Measurements from ENCODE around the gene MRPS35. TPM values are rescaled to one million over a fixed set of nuclear protein-coding genes. Genes with fewer than 3 reads are reported as not detected.

Gene MRPS35
- total and polyA plus RNA-seq, 2 donors (not counting 1 experiment from before 2014, with no cell fraction given), result 17.4 to 24.5 TPM

DNA sequence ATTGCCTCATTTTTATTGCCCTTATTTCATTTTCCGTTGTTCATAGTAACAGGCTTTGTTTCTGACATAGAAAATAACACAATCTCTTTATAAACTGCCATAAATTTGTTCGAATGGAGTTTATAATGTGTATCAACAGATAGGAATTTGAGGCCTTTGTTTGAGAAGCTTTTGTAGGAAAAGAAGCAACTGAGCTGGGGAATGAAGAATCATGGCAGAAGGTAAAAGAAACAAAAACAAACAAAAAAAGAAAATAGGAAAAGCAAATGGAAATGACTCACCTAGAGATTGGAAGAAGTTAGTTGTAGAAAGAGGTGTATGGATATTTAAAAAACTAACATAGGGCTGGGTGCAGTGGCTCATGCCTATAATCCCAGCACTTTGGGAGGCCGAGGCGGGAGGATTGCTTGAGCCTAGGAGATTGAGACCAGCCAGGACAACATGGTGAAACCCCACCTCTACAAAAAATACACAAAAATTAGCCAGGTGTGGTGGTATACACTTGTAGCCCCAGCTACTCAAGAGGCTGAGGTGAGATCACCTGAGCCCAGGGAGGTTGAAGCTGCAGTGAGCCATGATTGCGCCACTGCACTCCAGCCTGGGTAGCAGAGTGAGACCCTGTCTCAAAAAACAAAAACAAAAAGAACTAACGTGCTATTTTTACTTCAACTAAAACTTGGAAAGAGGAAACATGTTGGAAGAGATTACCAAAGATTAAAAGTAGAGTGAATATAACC is 14.9 kb upstream of the MRPS35 start:
- no peak overlapping the region for H2AFZ ChIP-seq (ENCODE audit: insufficient read depth, low read depth, low read length, poor library complexity, severe bottlenecking)
- intact Hi-C loops (cut with micrococcal nuclease), result no loop called here
- no peak overlapping the region for H3K4me2 ChIP-seq (replicated peaks; ENCODE audit: low read depth, low read length, poor library complexity, severe bottlenecking)
- H3K79me2 ChIP-seq (ENCODE audit: control insufficient read depth, insufficient read depth, low read length), result no peaks in the 10 kb centered on the region
- Mint-ChIP-seq H3K9me3 (ENCODE audit: insufficient read depth) (no peaks in the 10 kb centered on the region), H3K4me3 (no peak overlapping the region), H3K27ac (no peak overlapping the region), H3K4me1 (no peaks in the 10 kb centered on the region), H3K27me3 (peaks cover 10% of the 10 kb centered on the region)
- no peak for TF ChIP-seq EZH2 (IDR thresholded peaks at IDR 0.05; ENCODE audit: borderline replicate concordance, insufficient read depth, low read depth, low read length, poor library complexity, severe bottlenecking)
- TF ChIP-seq, protein P1, sequence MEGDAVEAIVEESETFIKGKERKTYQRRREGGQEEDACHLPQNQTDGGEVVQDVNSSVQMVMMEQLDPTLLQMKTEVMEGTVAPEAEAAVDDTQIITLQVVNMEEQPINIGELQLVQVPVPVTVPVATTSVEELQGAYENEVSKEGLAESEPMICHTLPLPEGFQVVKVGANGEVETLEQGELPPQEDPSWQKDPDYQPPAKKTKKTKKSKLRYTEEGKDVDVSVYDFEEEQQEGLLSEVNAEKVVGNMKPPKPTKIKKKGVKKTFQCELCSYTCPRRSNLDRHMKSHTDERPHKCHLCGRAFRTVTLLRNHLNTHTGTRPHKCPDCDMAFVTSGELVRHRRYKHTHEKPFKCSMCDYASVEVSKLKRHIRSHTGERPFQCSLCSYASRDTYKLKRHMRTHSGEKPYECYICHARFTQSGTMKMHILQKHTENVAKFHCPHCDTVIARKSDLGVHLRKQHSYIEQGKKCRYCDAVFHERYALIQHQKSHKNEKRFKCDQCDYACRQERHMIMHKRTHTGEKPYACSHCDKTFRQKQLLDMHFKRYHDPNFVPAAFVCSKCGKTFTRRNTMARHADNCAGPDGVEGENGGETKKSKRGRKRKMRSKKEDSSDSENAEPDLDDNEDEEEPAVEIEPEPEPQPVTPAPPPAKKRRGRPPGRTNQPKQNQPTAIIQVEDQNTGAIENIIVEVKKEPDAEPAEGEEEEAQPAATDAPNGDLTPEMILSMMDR (IDR thresholded peaks at IDR 0.05), result no peak
- DNase-seq (no peak), ATAC-seq (ENCODE audit: low read depth) (no peak)
- no peak overlapping the region for H3K9ac ChIP-seq (ENCODE audit: low read length)
- no peak overlapping the region for H3K27ac ChIP-seq (ENCODE audit: low read length in 2 of 2)
- ChIA-PET CTCF (interaction anchor here (0.6 kb wide), 1 partner anchor 38 kb away, joined by 3 read pairs; no protein-coding TSS in a partner anchor), POLR2A (no interaction called here)
- no peak overlapping the region for H3K4me3 ChIP-seq (ENCODE audit: control extremely low read depth in 1 of 5, extremely low read depth in 1 of 5, insufficient read depth in 1 of 5, low read depth in 2 of 5, low read length in 4 of 5)
- no peaks in the 10 kb centered on the region for H4K20me1 ChIP-seq (ENCODE audit: control insufficient read depth, insufficient read depth, low read length, poor library complexity, severe bottlenecking)
- H3K27me3 ChIP-seq (replicated peaks in 1 of 4; ENCODE audit: control extremely low read depth in 1 of 4, control insufficient read depth in 3 of 4, insufficient read depth in 4 of 4, low read length in 3 of 4), result no peaks in the 10 kb centered on the region
- H3K36me3 ChIP-seq (replicated peaks in 1 of 2; ENCODE audit: control extremely low read depth in 1 of 2, control insufficient read depth in 1 of 2, extremely low read depth in 1 of 2, insufficient read depth in 2 of 2, low read length in 1 of 2), result peaks cover 0 to 3% of the 10 kb centered on the region in 2 experiments
- 93% methylated on average over 2 of the region's 6 CpGs for WGBS (ENCODE audit: insufficient coverage)
- H3K4me1 ChIP-seq (ENCODE audit: control insufficient read depth in 2 of 2, insufficient read depth in 2 of 2, low read length in 2 of 2), result no peaks in the 10 kb centered on the region
- no peaks in the 10 kb centered on the region for H3K9me3 ChIP-seq (ENCODE audit: control extremely low read depth in 1 of 3, control insufficient read depth in 2 of 3, insufficient read depth in 1 of 3, low read length in 2 of 3)

DNA sequence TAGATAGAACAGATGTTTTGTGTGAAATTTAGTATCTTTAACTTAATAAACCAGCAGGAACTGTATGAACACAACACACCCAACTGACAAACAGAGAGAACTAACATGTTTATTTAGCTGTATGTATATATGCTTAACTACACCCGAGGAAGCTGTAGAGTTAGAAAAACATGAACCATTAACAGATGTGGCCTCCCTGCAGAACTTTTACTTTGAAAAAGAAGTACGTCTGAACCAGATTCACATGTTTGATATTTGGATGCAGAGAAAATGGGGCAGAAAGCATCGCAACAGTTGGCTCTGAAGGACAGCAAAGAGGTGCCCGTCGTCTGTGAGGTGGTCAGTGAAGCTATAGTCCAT is 14.4 kb upstream of the MRPS35 start, which contains the start of gene REP15:
Gene REP15 (plus strand): TSS at position 155 of the 360 bp plus-strand sequence. CDS start 116 bp downstream, at position 271.
- Histone ChIP-seq H3K27me3 (replicated peaks in 1 of 4; ENCODE audit: control extremely low read depth in 1 of 4, control insufficient read depth in 3 of 4, insufficient read depth in 4 of 4, low read length in 3 of 4) (no peaks in the 10 kb centered on the region), H3K4me1 (ENCODE audit: control insufficient read depth in 2 of 2, insufficient read depth in 2 of 2, low read length in 2 of 2) (no peaks in the 10 kb centered on the region), H3K36me3 (replicated peaks in 1 of 2; ENCODE audit: control extremely low read depth in 1 of 2, control insufficient read depth in 1 of 2, extremely low read depth in 1 of 2, insufficient read depth in 2 of 2, low read length in 1 of 2) (peaks cover 0 to 3% of the 10 kb centered on the region in 2 experiments), H4K20me1 (ENCODE audit: control insufficient read depth, insufficient read depth, low read length, poor library complexity, severe bottlenecking) (no peaks in the 10 kb centered on the region), H3K9ac (ENCODE audit: low read length) (no peak within 1 kb of the TSS), H3K9me3 (ENCODE audit: control extremely low read depth in 1 of 3, control insufficient read depth in 2 of 3, insufficient read depth in 1 of 3, low read length in 2 of 3) (no peaks in the 10 kb centered on the region), H2AFZ (ENCODE audit: insufficient read depth, low read depth, low read length, poor library complexity, severe bottlenecking) (no peak within 1 kb of the TSS), H3K27ac (ENCODE audit: low read length in 2 of 2) (no peak within 1 kb of the TSS), H3K4me2 (replicated peaks; ENCODE audit: low read depth, low read length, poor library complexity, severe bottlenecking) (no peak within 1 kb of the TSS), H3K4me3 (ENCODE audit: control extremely low read depth in 1 of 5, extremely low read depth in 1 of 5, insufficient read depth in 1 of 5, low read depth in 2 of 5, low read length in 4 of 5) (no peak within 1 kb of the TSS), H3K79me2 (ENCODE audit: control insufficient read depth, insufficient read depth, low read length) (no peaks in the 10 kb centered on the region)
- no peak within 1 kb of the TSS for H3K27ac Mint-ChIP-seq
- WGBS (ENCODE audit: insufficient coverage), result 91% methylated on average over 3 of the region's 5 CpGs
- DNase-seq, result no peak
- no peak for ATAC-seq (ENCODE audit: low read depth)
- no peak within 1 kb of the TSS for H3K4me3 Mint-ChIP-seq
- no peaks in the 10 kb centered on the region for H3K9me3 Mint-ChIP-seq (ENCODE audit: insufficient read depth)
- intact Hi-C loops (cut with micrococcal nuclease), result no loop called here
- ChIA-PET CTCF (interaction anchor here (0.6 kb wide), 1 partner anchor 38 kb away, joined by 3 read pairs; no protein-coding TSS in a partner anchor), POLR2A (no interaction called here)
- no peaks in the 10 kb centered on the region for H3K4me1 Mint-ChIP-seq
- H3K27me3 Mint-ChIP-seq, result peaks cover 13% of the 10 kb centered on the region
- TF ChIP-seq, protein P1 (IDR thresholded peaks at IDR 0.05), result no peak
- no peak for TF ChIP-seq EZH2 (IDR thresholded peaks at IDR 0.05; ENCODE audit: borderline replicate concordance, insufficient read depth, low read depth, low read length, poor library complexity, severe bottlenecking)
